ENCODE results near the gene TULP4.
"Not testable (repeated sequence)": the region's sequence is repeated elsewhere in the genome, so short reads cannot be mapped to it uniquely, and the experiment has no call there.

Gene TULP4

GRCh38 chr6:158361961-158362669 is 49.9 kb downstream of the TULP4 start:
- no peak for DNase-seq

GRCh38 chr6:158366363-158366762 is 54.1 kb downstream of the TULP4 start:
- no peak for DNase-seq

- DNase-seq: no peak
Observed at GRCh38 chr6:158367816-158368215, 55.6 kb downstream of the TULP4 start.

GRCh38 chr6:158369241-158369640 is 57.0 kb downstream of the TULP4 start:
- DNase-seq: no peak

- DNase-seq: no peak
Observed at GRCh38 chr6:158370805-158371204, 58.5 kb downstream of the TULP4 start.

- no peak for DNase-seq
Observed at GRCh38 chr6:158371261-158371660, 59.0 kb downstream of the TULP4 start.

- DNase-seq: no peak
Observed at GRCh38 chr6:158372574-158372973, 60.3 kb downstream of the TULP4 start.

GRCh38 chr6:158373214-158373613 is 60.9 kb downstream of the TULP4 start:
- DNase-seq: no peak

- DNase-seq: no peak
Observed at GRCh38 chr6:158374020-158374419, 61.8 kb downstream of the TULP4 start.

- no peak for DNase-seq
Observed at GRCh38 chr6:158376631-158377081, 64.4 kb downstream of the TULP4 start.

- no peak for DNase-seq
Observed at GRCh38 chr6:158377860-158378259, 65.6 kb downstream of the TULP4 start.

- no peak for DNase-seq
Observed at GRCh38 chr6:158379336-158379735, 67.1 kb downstream of the TULP4 start.

- no peak for DNase-seq
Observed at GRCh38 chr6:158381214-158381613, 68.9 kb downstream of the TULP4 start.

- DNase-seq: no peak
Observed at GRCh38 chr6:158382491-158382890, 70.2 kb downstream of the TULP4 start.

- DNase-seq: no peak
Observed at GRCh38 chr6:158383057-158383456, 70.8 kb downstream of the TULP4 start.

- DNase-seq: no peak
Observed at GRCh38 chr6:158383542-158383941, 71.3 kb downstream of the TULP4 start.

GRCh38 chr6:158384671-158385110 is 72.4 kb downstream of the TULP4 start:
- no peak for DNase-seq

GRCh38 chr6:158387036-158387435 is 74.8 kb downstream of the TULP4 start:
- DNase-seq: no peak

- no peak for DNase-seq
Observed at GRCh38 chr6:158387578-158387977, 75.3 kb downstream of the TULP4 start.

- no peak for DNase-seq
Observed at GRCh38 chr6:158388727-158389126, 76.5 kb downstream of the TULP4 start.

GRCh38 chr6:158389193-158389919 is 77.1 kb downstream of the TULP4 start:
- DNase-seq: no peak

- no peak for DNase-seq
Observed at GRCh38 chr6:158391276-158391675, 79.0 kb downstream of the TULP4 start.

- not testable (repeated sequence) for DNase-seq
Observed at GRCh38 chr6:158391977-158392376, 79.7 kb downstream of the TULP4 start.

GRCh38 chr6:158396136-158396535 is 83.9 kb downstream of the TULP4 start:
- DNase-seq: no peak

Data from NCI-H187 (cell line).